ENCODE data around the gene SYT7. TPM values are rescaled to one million over a fixed set of nuclear protein-coding genes. Genes with fewer than 3 reads are reported as not detected.

Gene SYT7
- total RNA-seq, 1 donor from 2014 or later: 4.8 TPM

DNA sequence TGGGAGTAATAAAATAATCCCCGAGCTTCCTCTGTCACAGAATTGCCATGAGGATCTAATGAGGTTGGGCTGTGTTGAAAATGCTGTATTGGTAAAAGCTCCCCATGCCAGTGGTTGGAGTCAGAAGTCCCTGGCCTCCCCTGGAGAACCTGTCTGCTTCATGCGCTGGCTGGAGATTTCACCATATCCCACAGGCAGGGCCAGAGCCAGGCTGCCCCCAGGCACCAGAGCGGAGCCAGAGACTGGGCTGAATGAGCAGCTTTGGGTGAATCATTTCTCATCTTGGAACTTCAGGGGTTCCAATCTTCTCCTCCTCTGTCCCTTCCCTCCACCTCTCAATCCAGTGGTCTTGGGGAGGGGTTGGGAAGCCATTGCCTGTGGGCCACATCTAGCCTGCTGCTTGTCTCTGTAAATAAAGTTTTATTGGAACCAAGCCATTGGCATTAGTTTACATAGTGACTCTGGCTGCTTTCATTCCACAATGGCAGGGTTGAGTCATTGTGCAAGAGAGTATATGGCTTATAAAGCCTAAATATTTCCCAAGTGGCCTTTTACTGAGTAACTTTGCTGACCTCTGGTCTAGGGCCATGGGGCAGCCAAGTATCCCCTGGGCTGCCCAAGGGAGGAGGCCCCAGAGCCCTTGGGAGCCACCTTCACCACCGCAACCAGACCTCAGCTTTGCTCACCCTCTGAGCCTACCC, 37.1 kb downstream of the SYT7 start:
- intact Hi-C loops (cut with DNase I): no loop called here

DNA sequence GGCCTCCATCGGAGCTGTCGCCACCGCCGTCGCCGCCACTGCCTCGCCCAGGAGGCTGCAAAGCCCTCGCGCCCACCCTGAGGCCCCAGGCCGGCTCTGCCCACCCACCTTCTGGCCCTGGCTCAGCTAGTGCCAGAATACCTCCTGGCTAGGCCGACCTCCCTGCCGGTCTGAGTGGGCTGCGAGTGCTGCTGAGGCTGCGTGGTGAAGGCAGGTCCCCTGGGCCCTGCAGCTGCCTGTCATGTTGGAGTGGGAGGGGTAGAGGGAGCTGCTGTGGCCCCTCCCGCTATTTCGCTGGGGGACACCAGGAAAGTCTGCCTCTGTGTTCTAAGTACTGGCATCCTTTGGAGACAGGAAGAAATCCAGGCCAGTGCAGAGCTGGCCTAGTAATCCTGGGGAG, 38.2 kb downstream of the SYT7 start:
- Histone ChIP-seq H3K27me3 (no peaks in the 10 kb centered on the region), H3K36me3 (no peaks in the 10 kb centered on the region), H3K4me3 (no peak overlapping the region), H3K27ac (no peak overlapping the region), H3K9me3 (no peaks in the 10 kb centered on the region), H3K4me1 (no peaks in the 10 kb centered on the region)
- no peak for TF ChIP-seq CTCF (IDR thresholded peaks at IDR 0.05)
- intact Hi-C loops (cut with DNase I): no loop called here
- DNase-seq: no peak
- no peak for ATAC-seq

More for the DNA sequence above, 37.1 kb downstream of the SYT7 start:
- no peak overlapping the region for H3K27ac ChIP-seq
- no peaks in the 10 kb centered on the region for H3K36me3 ChIP-seq
- no peak for TF ChIP-seq CTCF (IDR thresholded peaks at IDR 0.05)
- ATAC-seq: no peak
- no peak for DNase-seq
- H3K4me3 ChIP-seq: no peak overlapping the region
- H3K4me1 ChIP-seq: no peaks in the 10 kb centered on the region
- H3K9me3 ChIP-seq: no peaks in the 10 kb centered on the region
- no peaks in the 10 kb centered on the region for H3K27me3 ChIP-seq

GRCh38 chr11:61542024-61542461, 38.8 kb downstream of the SYT7 start:
- H3K9me3 ChIP-seq: no peaks in the 10 kb centered on the region
- DNase-seq: no peak
- no peaks in the 10 kb centered on the region for H3K4me1 ChIP-seq
- H3K27me3 ChIP-seq: no peaks in the 10 kb centered on the region
- no peak for TF ChIP-seq CTCF (IDR thresholded peaks at IDR 0.05)
- intact Hi-C loops (cut with DNase I): no loop called here
- H3K27ac ChIP-seq: no peak overlapping the region
- no peak for ATAC-seq
- H3K36me3 ChIP-seq: no peaks in the 10 kb centered on the region
- H3K4me3 ChIP-seq: no peak overlapping the region

DNA sequence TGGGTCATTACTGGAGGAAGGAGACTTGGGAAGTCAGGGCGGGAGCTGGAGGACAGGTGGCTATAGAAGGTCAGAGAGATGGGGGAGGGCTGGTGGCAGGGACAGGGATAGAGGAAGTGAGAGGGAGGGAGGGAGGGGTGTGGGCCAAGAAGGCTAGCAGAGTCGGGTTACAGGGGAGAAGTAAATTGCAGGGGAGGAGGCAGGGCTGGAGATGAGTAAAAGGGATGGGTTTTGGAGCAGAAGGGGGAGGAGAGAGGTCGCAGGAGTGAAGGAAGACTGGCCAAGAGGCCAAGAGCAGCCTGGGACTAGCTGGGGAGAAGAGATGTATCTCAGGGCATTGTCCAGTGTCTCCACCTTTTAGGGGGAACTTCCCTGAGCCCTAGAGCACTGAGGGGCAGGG, 39.3 kb downstream of the SYT7 start:
- peak; percentile 9 for ATAC-seq
- Histone ChIP-seq H3K36me3 (no peaks in the 10 kb centered on the region), H3K27ac (no peak overlapping the region), H3K4me3 (no peak overlapping the region), H3K27me3 (no peaks in the 10 kb centered on the region), H3K9me3 (no peaks in the 10 kb centered on the region), H3K4me1 (no peaks in the 10 kb centered on the region)
- intact Hi-C loops (cut with DNase I): no loop called here
- TF ChIP-seq CTCF (IDR thresholded peaks at IDR 0.05): no peak
- DNase-seq: no peak

DNA sequence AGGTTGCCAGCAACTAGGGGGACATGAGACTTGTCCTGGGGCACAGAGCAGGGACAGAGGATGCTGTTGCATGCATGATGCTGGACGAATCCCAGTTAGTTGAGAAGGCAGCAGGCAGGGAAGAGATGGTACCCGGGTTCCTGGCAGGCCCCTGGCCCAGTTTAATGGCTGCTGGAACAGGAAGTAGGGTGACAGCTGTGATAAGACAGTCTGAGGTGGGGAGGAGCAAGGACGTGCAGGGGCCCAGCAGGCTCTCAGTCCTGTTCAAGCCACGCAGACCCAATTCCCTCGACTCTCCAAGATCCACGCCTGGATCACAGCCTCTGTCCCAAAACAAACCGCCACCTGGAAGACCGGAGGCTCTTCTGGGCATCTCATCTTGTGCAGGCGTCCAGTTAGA, 40.3 kb downstream of the SYT7 start:
- Histone ChIP-seq H3K27ac (no peak overlapping the region), H3K9me3 (no peaks in the 10 kb centered on the region), H3K27me3 (no peaks in the 10 kb centered on the region), H3K36me3 (no peaks in the 10 kb centered on the region), H3K4me1 (no peaks in the 10 kb centered on the region), H3K4me3 (no peak overlapping the region)
- no peak for DNase-seq
- TF ChIP-seq CTCF (IDR thresholded peaks at IDR 0.05): no peak
- intact Hi-C loops (cut with DNase I): no loop called here
- ATAC-seq: no peak
